AG04450 (cell line): ENCODE measurements around the gene PLCH2. TPM values are rescaled to one million over a fixed set of nuclear protein-coding genes. Genes with fewer than 3 reads are reported as not detected.

ENCODE experiments used
- CTCF ChIA-PET: fragments of 300-600, 350-600 bp; formaldehyde crosslinking; extraction: SDS; loops from one replicate; lab custom pipeline; 2022; ENCODE audit warnings: antibody characterized with exemption, inconsistent platforms; lab: Charles Lee
- POLR2A ChIA-PET: fragments of 350-600 bp; formaldehyde crosslinking; extraction: SDS; loops from one replicate; lab custom pipeline; 2021; ENCODE audit warnings: antibody characterized with exemption, inconsistent platforms; lab: Yijun Ruan, JAX
- DNase-seq: peaks from one replicate; pipeline ENCODE4 v3.0.0-alpha.2; 2011; ENCODE audit warnings: low read depth, low spot score
- H3K27ac ChIP-seq: one replicate; pipeline ENCODE4 v1.5.1; 2012; ENCODE audit warnings: low read depth, low read length, control low read depth
- H3K27me3 ChIP-seq: one replicate; pipeline ENCODE4 v1.6.0; 2012; ENCODE audit warnings: low read length; ENCODE audit not compliant: control insufficient read depth, insufficient read depth
- H3K4me3 ChIP-seq: 2 replicates; pipeline ENCODE4 v1.5.1; 2011; ENCODE audit warnings: mild to moderate bottlenecking, low read depth, low read length, control low read depth
- H3K9me3 ChIP-seq: 2 replicates; pipeline ENCODE4 v1.5.1; 2012; ENCODE audit warnings: low read length; ENCODE audit not compliant: control insufficient read depth, insufficient read depth
- CTCF ChIP-seq: IDR thresholded peaks from 2 replicates; pipeline ENCODE4 v1.5.1; 2011; ENCODE audit warnings: low read depth, low read length, control low read depth, inconsistent platforms
- polyA plus RNA-seq: library from polyadenylated mRNA; depleted of rRNA; stranded (reverse); fragments of >200 nt; gene quantifications from 2 replicates; pipeline ENCODE4 v1.2.3, GENCODE V29; 2011

PLCH2 gene
- polyA plus RNA-seq, 1 experiment, result 0.06 TPM

GRCh38 chr1:2447276-2448097 is 28.6 kb upstream of the PLCH2 start:
- TF ChIP-seq CTCF, result no peak
- Histone ChIP-seq H3K27ac (no peak overlapping the region), H3K4me3 (no peak overlapping the region), H3K9me3 (no peaks in the 10 kb centered on the region), H3K27me3 (peaks cover 20% of the 10 kb centered on the region)
- ChIA-PET CTCF (no interaction called here), POLR2A (no interaction called here)
- no peak for DNase-seq

GRCh38 chr1:2448098-2448445 is 28.0 kb upstream of the PLCH2 start:
- no peak for TF ChIP-seq CTCF
- no peak for DNase-seq
- ChIA-PET POLR2A (no interaction called here), CTCF (no interaction called here)
- H3K27me3 ChIP-seq, result peaks cover 15% of the 10 kb centered on the region
- no peak overlapping the region for H3K27ac ChIP-seq
- H3K9me3 ChIP-seq, result no peaks in the 10 kb centered on the region
- no peak overlapping the region for H3K4me3 ChIP-seq

- CTCF ChIA-PET, result no interaction called here
- Histone ChIP-seq H3K9me3 (no peaks in the 10 kb centered on the region), H3K27ac (no peak overlapping the region), H3K4me3 (no peak overlapping the region), H3K27me3 (peaks cover 4% of the 10 kb centered on the region)
- DNase-seq, result no peak
- POLR2A ChIA-PET, result no interaction called here
- no peak for TF ChIP-seq CTCF
These were observed 26.2 kb upstream of the PLCH2 start for GRCh38 chr1:2449636-2450454.

GRCh38 chr1:2451741-2452140 is 24.3 kb upstream of the PLCH2 start:
- Histone ChIP-seq H3K9me3 (no peaks in the 10 kb centered on the region; the same call in 1 of the 2 replicates), H3K27ac (peak overlapping the region; percentile 52), H3K4me3 (no peak overlapping the region), H3K27me3 (no peaks in the 10 kb centered on the region)
- no peak for TF ChIP-seq CTCF
- peak; percentile 48 for DNase-seq
- CTCF ChIA-PET, result interaction anchor here (1.1 kb wide), 1 partner anchor 1167 kb away, joined by 3 read pairs; no protein-coding TSS in a partner anchor
- POLR2A ChIA-PET, result no interaction called here
